NCI-H1436 treated with DMSO at 0.1 percent for 48 hours (cell line): ENCODE results near the gene ATXN7L1.
"Not testable (repeated sequence)": the region's sequence is repeated elsewhere in the genome, so short reads cannot be mapped to it uniquely, and the experiment has no call there.

Experiments used
- DNase-seq: peaks from one replicate; lab custom pipeline; 2025; lab: John Stamatoyannopoulos, UW

Gene ATXN7L1

GRCh38 chr7:105744258-105744657 is 132.1 kb downstream of the ATXN7L1 start:
- no peak for DNase-seq

DNA sequence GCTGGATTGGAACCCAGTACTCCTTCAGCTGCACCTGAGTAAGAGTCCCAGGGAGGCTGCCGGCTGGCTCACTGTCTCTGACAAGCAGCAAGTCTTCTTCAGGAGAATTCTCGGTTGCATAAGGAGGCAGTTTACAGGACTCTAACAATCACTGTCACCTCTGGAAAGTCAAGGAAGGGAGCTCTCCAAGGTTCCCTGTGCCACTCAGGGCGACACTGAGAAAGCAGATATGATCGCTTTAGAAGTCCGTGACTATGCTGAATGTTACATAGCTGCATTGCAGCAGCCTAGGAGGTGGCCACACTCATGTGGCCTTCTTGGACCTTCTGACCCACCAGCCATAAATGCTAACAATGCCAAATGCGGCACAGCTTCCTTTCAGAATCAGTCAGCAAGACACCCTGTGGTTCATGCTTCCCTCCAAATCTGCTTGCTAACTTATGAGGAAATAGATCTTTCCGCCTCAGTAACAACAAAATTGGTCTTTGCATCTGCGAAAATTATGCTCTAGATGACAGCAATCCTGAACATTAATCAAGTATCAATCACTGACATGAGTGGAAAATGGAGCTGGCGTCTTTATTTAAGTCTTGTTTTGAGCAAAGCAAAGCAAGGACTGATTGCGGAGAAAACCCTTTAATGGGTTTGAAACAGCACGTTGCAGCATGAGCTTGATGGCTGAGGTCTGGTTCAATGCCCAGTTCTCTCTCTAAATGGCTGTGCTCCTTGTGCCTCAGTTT is 132.9 kb downstream of the ATXN7L1 start:
- DNase-seq, result no peak

GRCh38 chr7:105742787-105743186 is 133.6 kb downstream of the ATXN7L1 start:
- no peak for DNase-seq

GRCh38 chr7:105741982-105742381 is 134.4 kb downstream of the ATXN7L1 start:
- DNase-seq, result no peak

DNA sequence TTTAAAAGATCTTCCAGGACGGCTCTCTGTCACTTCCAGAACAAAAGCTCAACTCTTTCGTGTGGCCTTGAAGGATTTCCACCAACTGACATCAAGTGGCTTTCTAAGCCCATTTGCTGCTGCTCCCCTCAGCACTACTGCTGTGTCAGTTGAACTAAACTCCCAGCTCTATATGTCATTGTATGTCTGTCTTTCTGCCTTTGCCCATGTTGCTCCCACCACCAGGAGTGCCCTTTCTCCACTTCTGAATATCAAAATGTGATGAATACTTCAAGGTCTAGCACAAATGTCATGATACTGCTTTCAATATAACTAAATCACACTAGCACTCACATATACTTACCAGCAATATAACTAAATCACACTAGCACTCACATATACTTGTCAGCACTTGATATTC is 138.3 kb downstream of the ATXN7L1 start:
- no peak for DNase-seq

GRCh38 chr7:105734233-105734632 is 142.2 kb downstream of the ATXN7L1 start:
- no peak for DNase-seq

DNA sequence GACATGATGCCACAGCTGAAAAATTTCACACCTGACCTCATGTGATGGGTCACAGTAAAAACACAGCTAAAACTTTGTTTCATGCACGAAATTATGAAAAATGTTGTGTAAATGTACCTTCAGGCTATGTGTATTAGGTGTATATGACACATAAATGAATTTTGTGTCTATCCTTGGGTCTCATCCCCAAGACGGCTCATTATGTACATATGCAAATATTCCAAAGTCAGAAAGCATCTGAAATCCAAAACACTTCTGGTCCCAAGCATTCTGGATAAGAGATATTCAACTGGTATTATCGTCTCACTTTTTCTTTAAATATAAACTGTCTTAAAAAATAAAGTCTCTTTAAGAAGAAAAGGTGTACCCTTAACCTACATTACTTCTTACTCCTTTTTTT is 145.4 kb downstream of the ATXN7L1 start:
- no peak for DNase-seq

DNA sequence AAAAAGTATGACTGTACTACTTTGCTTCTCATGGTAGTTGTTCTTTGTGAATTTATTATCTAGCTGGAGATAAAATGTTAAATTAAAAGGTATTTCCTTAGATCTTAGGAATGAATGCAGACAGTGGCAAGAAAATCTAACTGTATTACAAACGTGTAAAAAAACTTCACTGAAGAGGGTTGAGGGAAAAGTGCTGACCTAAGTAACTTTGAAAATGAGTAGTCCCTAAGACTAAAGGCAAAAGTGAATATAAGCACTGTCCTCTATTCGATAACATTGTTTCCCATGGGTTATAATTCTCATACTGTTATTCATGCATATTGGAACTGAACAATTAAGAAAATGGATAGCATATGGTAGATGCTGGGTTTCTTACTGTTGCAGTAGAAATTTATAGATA is 148.4 kb downstream of the ATXN7L1 start:
- DNase-seq, result no peak

DNA sequence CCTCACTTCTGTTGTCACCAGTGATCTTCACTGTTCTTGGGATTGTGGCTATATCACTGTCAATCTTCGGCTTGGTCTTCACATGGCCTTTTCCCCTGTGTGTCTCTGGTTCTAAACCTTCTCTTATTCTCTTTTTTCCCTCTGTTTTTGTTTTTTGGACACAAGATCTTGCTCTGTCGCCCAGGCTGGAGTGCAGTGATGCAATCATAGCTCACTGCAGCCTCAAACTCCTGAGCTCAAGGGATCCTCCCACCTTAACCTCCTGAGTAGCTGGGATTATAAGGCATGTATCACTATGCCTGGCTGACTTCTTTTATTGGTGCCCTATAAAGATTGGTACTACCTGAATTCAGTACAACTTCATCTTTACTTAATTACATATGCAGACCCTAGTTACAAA is 151.7 kb downstream of the ATXN7L1 start:
- no peak for DNase-seq

- DNase-seq, result no peak
These were observed 152.8 kb downstream of the ATXN7L1 start for GRCh38 chr7:105723572-105723971.

DNA sequence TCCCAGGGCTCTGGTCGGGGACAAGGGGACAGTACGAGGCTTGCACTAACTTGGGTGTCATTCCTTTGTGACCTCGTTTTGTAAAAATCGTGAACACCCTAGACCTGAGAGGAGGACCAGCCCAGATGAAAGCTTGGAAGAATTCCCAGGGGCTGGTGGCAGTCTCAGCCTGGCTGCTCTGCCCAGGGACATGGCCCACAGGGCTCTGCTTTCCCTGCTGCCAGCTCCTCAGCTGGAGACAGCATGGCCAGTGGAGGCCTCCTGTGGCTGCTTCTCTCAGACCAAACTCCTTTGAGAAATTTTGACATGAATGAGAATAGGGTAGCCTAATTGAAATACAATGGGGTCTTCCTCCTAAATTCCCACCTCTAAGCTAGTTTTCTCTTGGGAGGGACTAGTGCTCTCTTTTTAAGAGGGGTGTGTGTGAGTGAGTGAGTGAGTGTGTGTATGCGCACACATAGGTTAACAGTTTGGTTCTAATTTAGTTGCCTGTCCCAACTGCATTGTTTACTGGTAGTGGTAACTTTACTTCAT is 154.8 kb downstream of the ATXN7L1 start:
- no peak for DNase-seq

- no peak for DNase-seq
These were observed 156.5 kb downstream of the ATXN7L1 start for GRCh38 chr7:105719919-105720318.

DNA sequence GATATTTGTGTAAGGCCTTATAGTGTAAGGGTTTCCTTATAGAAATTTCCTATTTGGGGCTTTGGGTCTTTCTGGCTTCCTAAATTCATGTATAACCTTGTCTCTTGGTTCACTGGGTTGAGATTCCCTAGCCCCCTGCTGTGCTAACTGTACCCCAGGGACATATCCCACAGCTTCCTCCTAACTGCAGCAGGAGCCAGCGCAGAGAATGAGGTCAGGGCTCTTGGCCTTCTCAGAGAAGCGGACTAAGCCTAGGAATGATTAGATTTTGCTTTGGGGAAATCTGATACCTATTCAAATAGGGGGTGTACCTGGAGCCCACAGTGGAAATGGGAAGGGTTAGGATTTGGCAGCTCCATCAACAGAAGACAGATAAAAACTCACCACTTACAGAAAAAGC is 157.0 kb downstream of the ATXN7L1 start:
- DNase-seq, result no peak

DNA sequence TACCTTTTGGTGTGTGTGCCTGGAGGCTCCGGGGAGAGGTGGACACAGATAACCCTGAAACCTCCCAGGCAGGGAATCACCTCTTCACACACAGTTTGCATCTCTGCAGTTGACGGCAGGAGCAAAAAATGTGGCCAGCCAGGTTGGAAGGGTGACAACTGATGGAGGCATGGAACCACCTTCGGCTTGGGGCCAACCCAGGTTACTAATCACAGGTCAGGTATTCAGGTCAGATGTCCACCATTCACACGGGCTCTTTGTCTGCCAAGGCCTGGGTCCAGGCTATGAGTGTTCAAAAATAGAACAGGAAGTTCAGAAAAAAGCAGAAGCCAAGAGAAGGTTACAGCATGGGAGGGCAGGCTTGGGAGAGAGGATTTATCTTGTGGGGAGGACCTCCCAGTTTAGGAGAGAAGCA is 157.9 kb downstream of the ATXN7L1 start:
- no peak for DNase-seq

DNA sequence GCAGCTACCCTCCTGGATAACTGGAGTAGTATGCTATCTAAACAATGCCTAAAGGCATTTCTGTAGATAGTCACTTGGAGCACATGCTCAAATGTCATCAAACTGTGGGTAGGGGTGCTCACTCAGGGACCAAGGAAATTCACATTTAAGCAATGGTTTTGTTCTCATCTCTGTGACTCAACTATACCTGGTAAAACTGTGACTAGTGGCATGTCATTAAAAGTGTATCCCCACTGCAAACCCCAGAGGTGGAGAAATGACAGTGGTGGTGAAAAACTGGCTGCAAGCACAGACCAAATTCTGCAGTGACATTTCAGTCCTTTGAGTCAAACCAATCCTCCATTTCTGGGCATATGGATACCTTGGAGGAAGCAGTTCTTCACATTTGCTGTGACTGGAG is 160.9 kb downstream of the ATXN7L1 start:
- DNase-seq, result no peak

DNA sequence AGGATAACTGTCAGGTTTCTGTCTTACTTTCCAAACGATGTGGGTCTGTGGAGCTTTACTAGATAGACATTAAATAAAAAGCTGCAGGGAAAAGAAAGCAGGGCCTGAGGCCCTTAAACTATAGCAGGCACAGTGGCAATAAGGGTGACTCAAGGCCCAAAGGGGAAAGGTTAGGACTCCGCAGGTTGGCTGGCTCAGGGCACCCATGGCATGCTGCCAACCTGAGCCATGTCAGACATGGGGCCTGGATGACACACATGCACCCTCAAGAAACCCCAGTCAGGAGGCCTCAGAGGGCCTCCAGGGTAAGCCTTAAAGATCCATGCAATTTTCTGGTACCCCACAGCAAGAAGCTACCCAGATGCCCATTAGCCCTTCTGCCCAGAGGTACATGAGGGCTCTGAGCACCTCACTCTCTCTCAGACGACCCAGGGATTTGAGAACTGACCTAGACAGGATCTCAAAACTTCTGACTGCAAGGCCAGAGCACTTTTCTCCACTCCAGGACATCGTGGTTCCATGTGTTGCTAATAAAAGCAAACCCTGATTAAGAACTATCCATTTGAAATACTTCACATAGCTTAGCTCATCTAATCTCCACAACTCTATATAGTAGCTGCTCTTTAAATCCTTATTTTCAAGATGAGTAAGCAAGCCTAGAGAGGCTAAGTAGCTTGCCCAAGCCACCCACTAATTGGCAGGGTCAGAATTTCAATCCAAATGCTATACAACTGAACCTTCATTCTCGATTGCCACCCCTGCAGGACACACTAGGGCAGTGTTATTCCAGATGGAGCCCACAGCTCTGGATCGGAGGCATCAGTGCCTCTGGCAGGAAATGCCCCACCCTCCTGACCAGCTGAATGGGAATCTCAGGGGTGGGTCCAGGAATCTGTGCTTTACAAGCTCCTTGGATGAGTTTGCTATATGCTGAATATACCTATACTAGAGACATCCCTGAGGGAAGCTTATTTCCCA is 162.6 kb downstream of the ATXN7L1 start:
- DNase-seq, result no peak

DNA sequence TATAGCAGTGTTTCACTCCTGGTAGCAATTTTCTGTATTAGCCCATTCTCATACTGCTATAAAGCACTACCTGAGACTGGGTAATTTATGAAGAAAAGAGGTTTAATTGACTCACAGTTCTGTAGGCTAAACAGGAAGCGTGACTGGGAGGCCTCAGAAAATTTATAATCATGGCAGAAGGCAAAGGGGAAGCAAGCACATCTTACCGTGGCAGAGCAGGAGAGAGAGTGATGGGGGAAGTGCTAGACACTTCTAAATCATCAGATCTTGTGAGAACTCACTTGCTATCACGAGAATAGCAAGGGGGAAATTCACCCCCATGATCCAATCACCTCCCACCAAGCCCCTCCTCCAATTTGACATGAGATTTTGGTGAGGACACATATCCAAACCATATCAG is 163.5 kb downstream of the ATXN7L1 start:
- DNase-seq, result no peak

GRCh38 chr7:105711726-105712402 is 164.5 kb downstream of the ATXN7L1 start:
- DNase-seq, result no peak

DNA sequence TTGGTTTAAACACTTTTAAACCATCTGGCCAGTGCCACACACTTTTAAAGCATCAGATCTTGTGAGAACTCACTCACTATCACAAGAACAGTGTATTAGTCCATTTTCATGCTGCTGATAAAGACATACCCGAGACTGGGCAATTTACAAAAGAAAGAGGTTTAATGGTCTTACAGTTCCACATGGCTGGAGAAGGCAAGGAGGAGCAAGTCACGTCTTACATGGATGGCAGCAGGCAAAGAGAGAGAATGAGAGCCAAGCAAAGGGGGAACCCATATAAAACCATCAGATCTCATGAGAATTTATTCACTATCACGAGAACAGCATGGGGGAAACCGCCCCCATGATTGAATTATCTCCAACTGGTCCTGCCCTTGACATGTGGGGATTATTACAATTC is 165.7 kb downstream of the ATXN7L1 start:
- not testable (repeated sequence) for DNase-seq

- DNase-seq, result no peak
These were observed 167.7 kb downstream of the ATXN7L1 start for GRCh38 chr7:105708763-105709080.

GRCh38 chr7:105707967-105708762 is 168.2 kb downstream of the ATXN7L1 start:
- DNase-seq, result no peak

GRCh38 chr7:105707381-105707780 is 169.0 kb downstream of the ATXN7L1 start:
- no peak for DNase-seq
